ENCODE measurements around the gene CD24.

Gene CD24

DNA sequence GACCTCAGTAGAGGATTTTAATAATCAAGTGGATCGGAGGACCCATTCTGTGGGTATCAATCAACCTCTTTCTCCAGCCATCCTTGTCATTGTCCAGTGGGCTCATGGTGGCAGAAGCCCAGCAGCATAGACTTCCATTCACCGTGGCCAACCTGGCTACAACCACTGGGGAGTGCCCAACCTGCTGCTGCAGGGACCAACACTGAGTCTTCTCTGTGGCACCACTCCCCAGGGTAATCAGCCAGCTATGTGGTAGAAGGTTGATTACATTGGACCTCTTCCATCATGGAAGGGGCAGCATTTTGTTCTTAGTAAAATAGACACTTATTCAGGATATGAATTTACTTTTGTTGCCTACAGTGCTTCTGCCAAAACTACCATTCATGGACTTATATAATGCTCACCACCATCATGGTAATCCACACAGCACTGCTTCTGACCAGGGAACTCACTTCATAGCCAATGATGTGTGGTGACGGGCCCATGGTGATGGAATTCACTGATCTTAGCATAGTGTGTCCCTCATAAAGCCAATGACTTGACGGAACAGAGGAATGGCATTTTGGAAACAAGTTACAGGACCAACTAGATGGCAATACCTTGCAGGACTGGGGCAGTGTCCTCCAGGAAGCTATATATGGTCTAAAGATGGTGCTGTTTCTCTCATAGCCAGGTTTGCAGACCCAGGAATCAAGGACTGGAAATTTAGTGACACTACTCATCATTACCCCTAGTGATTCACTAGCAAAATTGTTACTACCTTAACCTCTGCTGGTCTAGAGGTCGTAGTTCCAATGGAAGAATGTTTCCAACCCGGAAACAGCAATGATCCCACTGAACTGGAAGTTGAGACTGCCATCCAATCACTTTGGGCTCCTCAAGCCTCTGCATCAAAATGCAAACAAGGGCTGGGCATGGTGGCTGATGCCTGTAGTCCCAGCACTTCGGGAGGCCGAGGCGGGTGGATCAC, 7.6 kb downstream of the CD24 start:
- DNase-seq, result no peak

DNA sequence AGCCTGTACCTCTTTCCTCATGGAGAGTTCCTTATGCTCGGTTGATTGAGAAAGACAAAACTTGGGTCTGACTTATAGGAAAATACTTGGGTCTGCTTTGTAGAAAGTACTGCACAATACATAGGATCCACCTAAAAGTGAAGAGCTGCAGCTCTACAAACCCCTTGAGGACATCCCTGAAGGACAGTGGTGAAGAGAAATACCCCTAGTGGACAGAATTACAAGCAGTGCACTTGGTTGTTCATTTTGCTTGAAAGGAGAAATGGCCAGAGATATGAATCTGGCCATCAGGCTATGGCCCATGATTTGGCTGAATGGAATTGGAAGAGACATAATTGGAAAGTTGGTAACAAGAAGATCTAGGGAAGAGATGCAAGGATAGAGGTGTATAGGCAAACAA, 8.3 kb downstream of the CD24 start:
- no peak for DNase-seq

GRCh38 chr6:106964954-106965353, 9.6 kb downstream of the CD24 start:
- no peak for DNase-seq

GRCh38 chr6:106964099-106964498, 10.4 kb downstream of the CD24 start:
- DNase-seq, result no peak

GRCh38 chr6:106963544-106963943, 11.0 kb downstream of the CD24 start:
- DNase-seq, result no peak

GRCh38 chr6:106961801-106962200, 12.7 kb downstream of the CD24 start:
- no peak for DNase-seq

- no peak for DNase-seq
Measured at GRCh38 chr6:106961136-106961535, 13.4 kb downstream of the CD24 start.

- DNase-seq, result no peak
Measured at GRCh38 chr6:106959985-106960384, 14.5 kb downstream of the CD24 start.

DNA sequence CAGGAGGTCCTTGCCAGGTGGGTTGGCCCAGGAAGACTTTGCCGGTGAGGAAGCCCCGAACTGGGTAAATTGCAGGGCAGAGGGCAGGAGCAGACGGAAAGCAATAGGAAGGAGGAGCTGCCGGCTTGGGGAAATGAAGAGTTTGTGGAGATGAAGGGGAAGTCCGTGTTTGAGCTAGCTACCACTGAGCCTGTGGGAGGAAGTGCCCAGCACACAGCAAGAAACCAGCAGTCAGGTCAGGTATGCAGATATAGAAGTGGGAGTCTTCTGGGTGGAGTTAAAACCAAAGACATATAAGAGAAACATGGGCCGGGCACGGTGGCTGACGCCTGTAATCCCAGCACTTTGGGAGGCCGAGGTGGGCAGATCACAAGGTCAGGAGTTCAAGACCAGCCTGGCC, 34.7 kb downstream of the CD24 start:
- no peak for DNase-seq

DNA sequence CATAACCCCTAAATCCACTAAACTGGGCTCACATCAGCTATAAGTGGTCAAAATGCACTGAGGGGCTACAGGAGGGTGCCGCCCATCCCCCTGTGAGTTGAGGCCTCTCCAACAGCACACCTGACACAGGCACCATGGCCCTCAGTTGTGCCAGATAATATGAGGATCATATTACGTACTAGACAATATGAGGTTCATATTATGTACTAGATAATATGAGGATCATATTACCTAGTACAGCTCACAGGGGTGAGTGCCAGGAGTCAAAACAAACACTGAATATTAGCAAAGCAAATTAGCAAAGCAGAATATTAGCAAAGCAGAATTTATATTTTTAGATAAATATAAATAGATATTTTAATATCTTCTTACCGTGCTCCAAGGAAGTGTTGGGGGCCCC, 35.3 kb downstream of the CD24 start:
- DNase-seq, result no peak

- DNase-seq, result peak; percentile 6
Measured at GRCh38 chr6:106927531-106928398, 46.8 kb downstream of the CD24 start.

- DNase-seq, result no peak
Measured at GRCh38 chr6:106925948-106926347, 48.6 kb downstream of the CD24 start.

DNA sequence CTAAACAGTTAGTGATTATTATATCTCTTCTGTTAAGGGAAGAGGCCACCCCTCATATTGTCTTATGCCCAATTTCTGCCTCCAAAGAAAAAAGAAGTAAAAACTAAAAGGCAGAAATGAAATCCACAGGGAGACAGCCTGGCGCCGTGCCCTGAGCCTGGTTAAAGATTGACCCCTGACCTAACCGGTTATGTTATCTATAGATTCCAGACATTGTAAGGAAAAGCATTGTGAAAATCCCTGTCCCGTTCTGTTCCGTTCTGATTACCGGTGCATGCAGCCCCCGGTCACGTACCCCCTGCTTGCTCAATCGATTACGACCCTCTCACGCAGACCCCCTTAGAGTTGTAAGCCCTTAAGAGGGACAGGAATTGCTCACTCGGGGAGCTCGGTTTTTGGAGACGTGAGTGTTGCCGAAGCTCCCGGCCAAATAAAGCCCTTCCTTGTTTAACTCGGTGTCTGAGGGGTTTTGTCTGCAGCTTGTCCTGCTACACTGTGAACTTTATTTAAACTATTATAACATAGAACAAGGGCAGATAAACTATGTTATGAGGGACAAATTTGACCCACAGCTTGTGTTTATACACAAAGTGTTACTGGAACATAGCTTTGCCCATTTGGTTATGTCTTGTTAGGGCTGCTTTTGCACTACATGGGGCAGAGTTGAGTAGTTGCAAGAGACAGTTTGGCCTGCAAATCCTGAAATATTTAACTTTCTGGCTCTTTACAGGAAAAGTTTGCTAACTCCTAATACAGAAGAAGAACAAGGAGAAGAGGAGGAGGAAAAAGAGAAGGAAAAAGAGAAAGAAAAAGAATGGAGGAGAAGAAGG, 49.6 kb downstream of the CD24 start:
- no peak for DNase-seq

DNA sequence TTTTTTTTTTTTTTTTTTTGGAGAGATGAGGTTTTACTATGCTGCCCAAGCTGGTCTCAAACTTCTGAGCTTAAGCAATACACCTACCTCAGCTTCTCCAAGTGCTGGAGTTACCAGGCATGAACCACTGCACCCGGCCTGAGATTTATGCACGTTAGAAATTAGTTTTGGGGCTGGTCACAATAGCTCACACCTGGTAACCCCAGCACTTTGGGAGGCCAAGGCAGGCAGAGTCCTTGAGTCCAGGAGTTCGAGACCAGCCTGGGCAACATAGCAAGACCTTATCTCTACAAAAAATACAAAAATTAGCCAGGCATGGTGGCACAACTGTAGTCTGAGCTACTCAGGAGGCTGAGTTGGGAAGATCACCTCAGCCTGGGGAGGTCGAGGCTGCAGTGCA, 51.9 kb downstream of the CD24 start:
- no peak for DNase-seq
